IPS-NIHi7 (cell line): ENCODE results near the gene NCKAP5.

Experiments
- DNase-seq: peaks from one replicate; pipeline ENCODE4 v3.0.0; 2012; ENCODE audit warnings: mixed read lengths; ENCODE audit errors: extremely low spot score

The NCKAP5 gene

DNA sequence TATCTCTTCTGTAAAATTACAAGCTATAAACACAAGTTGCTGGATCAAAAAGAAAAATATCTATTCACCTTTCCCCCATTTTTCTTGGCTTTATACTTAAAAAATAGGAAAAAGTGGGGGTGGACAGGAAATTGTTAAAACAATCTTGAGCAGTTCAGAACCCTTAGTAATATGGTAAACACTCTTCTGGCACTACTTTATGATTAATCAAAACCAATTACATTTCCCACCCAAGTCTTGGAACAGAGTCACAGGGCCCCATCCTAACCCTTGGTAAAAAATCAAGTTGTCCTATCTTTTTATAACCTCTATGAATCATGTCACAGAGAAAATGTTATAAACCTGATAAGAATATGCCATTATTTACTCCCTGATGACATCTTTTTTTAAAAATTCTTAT, 570.0 kb downstream of the NCKAP5 start:
- no peak for DNase-seq

DNA sequence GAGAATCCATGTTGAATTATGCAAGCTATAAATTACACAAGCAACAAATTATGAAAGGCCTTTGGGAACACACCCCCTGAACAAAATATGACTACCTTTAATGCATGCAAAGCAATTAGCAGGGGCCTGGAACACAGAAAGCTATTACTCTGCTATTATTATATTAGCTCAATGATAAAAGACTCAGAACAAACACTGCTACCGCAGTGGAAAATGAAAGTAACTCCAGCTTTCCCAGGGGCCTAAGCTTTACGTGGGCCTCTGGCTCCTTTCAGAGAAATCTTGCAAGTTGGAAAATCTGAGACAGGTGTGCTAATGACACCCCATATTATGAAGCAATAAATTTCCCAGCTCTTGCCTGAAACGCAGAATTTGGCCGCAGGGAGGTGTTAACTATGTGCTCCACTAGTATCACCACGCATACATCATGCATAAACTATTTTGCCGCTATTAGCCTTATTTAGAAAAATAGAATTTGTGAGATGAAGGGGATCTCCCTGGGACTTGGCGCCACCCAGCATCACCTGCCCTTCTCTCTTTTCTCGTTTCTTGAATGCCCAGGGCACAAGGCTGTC, 576.7 kb downstream of the NCKAP5 start:
- DNase-seq: no peak

DNA sequence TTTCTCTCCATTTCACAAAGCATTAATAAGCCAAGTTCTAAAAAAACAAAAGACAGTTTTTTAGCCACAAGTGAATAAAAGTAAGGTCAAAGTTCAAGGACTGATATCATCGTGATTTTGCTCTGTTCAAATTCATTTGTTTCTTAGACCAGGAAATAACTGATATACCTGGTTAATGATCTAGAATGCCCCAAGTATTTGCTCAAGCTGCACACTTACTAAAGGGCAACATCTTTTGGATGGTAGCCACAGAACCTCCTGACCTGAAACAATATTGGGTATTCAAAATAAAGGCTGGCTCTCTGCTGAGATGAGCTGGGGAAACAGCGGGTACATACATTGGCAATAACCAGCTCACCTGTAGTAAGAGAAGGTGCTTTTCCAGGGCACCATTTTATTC, 583.5 kb downstream of the NCKAP5 start:
- DNase-seq: no peak

DNA sequence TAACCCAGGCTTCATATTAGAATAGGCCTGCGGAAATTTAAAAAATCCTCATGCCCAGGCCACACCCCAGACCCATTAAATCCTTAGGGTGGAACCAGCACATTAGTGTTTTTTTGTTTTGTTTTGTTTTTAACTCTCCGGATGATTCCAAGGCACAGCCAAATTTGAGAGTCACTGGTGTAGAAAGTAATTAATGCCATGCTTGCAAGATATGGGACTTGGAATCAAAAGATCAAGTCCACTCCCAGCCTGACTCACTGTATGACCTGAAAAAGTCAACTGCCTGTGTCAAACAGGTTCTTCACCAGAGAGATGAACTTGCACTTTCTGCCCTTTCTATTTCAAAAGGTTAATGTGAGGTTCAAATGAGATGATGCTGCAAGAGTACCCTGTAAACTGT, 588.0 kb downstream of the NCKAP5 start:
- DNase-seq: no peak

DNA sequence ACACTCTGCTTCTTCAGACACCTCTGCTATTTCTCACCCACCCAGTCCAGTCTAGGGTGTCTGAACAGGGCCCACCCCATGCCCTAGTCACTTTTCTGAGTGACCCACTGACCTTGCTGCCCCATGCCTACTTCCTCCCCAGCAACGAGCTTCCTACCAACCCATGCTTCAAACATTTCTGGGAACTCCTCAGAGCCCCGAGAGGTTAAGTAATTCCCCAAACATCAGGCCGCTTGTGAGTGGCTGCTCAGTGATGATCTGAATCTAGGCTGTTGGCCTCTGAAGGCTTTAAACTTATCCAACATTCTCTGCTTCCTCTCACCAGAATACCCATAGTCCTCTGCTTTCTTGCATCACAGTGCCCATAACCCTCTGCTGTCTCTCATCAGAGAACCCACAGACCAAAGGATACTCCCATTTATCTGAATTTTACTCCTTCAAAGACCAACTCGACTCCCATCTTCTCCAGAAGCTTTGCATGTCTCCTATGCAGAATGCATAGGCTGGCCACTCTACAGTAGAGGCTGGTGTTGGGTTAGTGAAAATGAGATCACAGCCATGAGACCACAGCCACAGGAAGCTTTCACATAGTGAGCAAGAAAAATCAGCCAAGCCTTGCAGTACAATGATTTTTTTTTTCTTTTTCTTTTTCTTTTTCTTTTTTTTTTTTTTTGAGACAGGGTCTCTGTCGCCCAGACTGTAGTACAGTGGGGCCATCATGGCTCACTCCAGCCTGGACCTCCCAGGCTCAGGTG, 588.7 kb downstream of the NCKAP5 start:
- DNase-seq: no peak

DNA sequence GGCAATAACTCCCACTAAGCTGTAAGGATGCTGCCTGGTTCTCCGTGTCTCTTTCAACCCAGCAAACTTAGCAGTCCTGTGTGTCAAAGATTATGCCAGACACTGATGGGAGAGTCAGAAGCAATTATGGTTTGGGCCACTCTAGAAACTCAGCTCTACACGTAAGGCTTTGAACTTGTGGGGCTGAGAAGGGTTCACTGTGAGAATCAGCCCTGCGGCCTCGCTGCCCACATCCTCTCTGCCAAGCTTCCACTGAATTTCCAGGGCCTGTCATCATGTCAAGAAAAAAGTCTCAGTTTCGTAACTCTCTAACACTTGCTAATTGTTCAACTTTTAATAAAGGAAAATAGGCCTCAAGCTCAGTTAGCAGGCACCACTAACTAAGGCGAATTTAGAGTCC, 589.4 kb downstream of the NCKAP5 start:
- no peak for DNase-seq

DNA sequence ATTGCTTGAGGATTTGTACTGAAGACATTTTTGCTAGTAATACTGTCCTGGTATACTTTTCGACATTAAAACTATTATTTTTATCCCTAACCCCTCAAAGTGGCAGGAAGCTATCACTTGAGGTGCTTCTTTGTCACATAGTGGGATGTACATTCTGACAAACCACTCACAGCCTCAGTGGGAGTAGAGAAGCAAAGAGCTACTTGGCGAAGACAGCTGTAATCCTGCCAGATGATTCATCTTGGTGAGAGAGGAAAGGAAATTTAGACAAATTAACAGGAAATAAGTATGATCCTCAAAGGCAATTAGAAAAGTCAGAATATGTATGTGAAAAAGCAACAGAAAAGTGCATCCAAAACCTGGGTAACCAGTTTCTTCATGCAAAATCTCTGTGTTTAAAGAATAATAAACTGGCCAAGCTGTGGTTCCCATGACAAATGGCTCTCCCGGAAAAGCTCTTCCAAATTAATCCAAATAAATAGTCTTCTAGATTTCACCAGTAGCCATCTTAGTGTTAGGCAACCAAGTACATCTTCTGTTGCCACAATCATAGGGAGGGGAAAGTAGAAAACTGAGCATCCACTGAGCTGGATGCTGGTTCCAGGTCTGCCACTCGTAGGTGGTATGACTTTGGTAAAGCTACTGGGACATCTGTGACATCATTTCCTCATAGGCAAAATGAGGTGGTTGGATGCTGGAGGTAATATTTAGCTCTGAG, 590.3 kb downstream of the NCKAP5 start:
- DNase-seq: no peak

DNA sequence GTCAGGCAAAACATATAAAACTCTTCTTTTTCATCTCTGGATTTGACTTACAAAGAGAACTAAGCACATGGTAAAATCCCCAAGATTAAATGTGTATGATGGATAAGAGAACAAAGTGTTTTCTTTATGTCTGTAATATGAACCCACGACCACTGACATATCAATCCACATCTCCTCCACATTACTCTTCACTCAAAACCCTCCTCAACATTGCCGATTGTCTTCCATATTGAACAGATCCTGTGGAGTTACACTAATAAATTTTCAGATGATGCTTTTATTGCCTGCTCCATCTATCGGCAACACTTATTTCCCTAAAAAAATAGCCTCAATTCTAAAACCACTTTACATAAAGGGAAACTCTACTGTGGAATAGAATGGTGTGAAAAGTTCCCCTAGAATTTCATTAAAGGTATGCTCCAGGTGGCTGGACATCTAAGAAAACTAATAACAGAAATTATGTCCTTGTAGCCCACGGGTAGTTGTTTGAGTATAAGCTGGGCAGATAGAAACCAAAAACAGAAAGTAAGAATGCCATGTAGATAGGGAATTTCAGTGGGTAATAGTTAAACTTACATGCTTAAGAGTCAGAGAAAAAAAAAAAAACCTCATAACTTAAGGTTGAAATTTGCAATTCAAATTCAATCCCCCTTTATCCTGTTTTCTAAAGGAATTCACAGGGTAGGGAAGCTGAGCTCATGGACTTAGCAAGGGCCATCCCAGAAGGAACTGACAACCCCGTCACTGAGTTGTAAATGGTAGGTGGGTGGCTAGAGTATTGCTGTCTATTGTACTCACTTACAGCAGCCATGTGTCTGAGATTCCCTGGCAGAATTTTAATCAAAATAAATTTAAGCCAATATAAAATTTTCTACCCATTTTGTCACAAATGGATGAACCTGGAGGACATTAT, 592.8 kb downstream of the NCKAP5 start:
- peak; percentile 26 for DNase-seq

DNA sequence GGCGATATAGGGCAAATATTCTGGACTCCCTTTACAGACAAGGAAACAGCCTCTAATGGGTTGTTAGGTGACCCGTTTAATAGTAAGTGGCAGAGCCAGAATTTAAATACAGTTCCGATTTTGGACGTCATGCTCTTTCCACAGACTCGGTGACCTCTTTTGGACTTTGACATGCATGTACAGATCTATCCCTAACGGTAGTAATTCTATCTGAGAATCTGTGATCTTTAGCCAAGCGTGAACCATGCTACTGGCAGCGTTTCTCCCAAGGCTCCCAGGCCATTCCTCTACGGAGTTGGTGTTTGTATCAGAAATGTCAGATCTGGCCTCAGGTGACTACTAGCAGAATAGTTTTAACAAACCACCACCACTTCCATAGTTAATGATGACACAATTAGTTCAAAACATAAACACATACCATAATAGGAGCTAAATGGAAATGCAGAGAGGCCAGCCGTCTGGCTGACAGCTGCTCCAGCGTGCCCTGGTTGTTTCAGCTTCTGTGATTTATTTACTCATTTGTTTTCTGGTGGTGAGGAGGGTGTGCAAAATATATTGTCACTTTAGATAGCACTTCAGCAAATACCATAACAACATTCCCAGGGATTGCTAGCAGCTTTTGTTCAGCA, 593.7 kb downstream of the NCKAP5 start:
- DNase-seq: no peak

DNA sequence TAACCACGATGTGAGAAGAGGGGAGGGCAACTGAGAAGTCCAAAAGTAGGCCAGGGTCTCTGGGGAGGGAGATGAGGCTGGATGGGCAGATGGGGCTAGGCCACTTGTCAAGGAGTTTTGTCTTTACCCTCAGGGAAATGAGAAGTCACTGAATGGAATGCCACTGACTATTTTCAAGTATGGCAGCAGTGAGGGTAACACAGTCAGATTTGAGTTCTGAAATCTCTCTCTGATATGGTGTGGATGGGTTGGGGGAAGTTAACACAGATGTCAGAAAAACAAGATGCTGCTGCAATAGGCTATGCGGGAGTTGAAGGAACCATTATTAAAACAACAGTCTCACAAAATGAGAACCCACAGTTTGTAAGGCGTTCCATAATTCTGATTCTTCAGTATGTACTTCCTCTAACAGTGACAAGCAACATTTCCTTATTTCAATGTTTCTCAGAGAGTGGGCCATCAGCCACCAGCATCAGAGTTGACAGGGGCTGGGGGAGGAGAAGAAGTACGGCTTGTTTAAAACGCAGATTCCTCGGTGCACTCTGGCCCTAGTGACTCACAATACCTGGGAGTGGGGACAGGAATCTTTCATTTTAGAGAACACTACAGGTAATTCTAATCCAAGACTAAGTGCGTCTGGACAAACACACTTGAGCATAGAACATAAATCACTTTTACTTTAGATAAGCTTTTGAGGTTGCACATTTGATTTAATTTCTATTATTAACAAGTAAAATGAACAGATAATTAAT, 596.8 kb downstream of the NCKAP5 start:
- no peak for DNase-seq

DNA sequence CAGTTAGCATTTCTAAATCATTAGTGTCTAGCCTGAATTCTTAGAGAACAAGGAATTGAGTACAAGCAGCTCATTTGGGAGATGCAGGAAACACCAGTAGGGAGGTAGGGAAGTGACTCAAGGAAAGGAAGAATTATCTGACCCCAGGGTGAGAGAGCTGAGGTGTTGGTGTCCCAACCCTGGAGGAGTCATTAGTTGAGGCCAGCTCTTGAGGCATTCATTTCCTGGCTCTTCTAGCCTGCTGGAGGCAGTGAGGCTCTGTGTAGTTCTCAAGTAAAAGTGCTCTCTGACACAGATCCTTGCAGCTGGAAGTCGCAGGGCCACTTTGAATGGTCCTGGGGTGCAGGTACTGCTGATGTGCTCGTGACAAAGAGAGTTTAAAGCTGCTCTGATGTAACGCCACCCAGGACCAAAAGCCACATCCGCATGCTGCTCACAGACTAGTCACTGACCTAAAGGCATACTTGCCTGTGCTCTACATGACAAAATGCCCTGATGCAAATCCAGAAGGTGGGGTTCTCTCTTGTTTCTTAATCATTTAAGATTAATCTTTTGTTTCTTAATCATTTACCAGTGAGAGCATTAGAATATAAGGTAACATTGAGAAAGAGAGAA, 598.8 kb downstream of the NCKAP5 start:
- no peak for DNase-seq

DNA sequence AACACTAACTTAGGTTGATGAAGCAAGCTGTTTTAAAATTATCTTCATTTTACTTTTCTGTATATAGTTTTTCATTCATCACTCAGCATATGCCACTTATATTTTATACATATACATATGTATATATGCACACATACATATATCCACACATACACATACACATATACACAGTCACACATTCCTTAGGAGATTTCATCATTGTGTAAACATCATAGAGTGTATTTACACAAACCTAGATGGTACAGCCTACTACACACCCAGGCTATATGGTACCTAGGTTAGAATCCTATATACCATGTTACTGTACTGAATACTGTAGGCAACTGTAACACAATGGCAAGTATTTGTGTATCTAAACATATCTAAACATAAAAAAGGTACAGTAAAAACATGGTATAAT, 602.8 kb downstream of the NCKAP5 start:
- DNase-seq: no peak

DNA sequence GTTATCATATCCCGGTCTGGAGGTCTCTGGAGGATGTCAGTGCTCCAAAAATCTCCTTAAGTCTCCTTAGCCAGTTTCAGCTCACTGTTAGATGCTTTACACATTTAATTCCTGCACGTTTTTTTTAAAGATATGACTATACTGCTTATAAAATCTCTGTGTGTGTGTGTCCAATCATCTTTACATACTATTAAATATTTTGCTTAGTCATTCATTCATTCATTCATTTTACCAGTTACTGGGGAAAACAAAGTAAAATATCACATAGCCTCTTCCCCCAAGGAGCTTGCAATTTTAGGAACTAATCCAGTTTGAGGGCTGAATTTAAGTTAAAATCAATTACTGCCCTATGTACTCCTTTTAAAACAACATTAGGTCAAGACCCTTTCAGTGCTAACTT, 605.1 kb downstream of the NCKAP5 start:
- DNase-seq: no peak

DNA sequence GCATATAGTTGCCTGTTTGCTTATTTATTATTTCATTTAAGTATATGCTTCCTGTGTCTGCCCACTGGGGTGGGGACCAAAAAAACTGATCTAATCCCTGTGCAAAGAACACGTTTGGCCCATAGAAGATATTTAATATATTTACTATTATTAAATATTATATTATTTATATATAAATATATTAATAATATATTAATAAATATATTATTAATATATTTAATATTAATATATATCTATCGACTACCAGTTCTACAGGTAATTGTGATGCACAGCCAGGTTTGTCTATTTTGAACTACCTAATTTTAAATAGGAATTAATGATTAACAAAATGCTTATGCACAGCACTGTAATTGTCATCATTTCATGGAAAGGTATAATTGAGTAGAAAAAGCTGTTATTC, 609.4 kb downstream of the NCKAP5 start:
- DNase-seq: no peak

DNA sequence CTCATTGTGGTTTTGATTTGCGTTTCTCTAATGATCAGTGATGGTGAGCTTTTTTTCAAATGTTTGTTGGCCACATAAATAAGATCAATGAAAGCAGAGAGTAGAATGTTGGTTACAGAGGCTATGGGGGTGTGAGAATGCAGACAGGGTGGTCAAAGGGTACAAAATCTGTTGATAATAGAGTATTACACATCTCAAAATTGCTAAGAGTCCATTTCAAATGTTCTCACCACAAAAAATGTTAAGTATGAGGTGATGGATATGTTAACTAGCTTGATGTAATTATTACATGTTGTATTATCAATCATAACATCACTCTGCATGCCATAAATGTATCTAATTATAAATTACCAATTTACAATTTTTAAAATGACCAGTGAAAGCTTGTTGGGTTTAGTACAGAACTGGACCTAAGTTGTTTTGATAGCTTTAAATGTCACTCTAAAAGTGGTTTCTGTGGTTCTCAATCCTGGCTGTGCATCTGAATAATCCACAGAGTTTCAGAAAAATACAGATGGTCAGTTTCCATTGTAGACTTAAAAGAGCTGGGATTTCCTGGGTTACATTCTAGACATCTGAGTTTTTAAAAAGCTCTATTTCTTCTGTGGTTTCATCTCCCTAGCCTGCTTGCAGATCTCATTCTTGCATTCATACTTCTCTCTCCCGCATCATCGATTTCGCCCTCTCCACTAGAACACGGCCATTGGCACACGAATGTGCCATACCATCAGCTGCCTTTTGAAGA, 612.2 kb downstream of the NCKAP5 start:
- no peak for DNase-seq

DNA sequence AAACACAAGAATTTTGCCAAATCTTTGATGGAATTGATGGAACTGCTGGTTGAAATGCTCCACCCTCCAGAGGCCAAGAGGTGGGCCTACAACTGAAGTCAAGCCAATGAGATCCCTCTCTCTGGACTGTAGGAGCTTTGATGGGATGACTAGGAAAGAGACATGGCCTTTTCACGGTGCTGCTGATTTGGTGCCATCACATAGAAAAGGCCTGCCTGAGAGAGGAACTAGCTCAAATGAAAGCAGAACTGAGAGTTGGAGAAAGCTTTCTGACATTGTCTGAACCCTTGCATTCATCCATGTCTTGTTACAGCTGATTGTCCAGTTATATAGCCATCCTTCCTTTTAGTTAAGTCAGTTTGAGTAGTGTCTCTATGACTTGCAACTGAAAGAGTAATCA, 614.5 kb downstream of the NCKAP5 start:
- no peak for DNase-seq

DNA sequence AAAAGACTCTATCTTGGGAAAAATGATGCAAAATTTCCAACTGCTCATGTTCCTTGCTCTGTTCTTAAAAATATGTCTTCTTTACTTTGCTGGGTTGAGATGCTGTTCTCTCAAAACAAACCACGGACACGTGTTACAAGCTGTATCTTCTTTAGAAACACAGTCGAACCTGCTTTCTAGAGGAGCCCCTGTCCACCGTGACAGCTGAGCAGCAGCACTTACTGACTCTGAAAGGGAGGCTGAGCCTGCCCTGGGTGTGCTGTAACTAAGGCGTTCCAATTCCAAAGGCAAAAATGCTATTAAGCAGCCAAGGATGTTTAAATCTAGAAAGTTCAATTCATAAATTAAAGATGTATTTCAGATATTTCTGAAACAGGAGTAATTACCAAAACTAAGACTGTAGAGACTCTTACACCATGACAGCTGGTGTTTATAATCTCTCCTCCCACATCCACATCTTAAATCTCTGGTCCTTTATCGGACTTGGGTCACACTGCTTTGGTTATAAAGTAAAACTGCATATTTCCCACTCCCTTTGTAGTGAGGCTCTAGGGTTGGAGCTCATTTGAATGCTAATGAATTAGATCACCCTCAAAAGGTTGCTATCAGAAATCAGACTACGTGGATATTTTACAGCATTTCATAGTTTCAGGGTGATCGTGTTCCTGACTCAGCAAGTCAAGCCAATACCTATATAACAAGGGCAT, 617.1 kb downstream of the NCKAP5 start:
- no peak for DNase-seq

DNA sequence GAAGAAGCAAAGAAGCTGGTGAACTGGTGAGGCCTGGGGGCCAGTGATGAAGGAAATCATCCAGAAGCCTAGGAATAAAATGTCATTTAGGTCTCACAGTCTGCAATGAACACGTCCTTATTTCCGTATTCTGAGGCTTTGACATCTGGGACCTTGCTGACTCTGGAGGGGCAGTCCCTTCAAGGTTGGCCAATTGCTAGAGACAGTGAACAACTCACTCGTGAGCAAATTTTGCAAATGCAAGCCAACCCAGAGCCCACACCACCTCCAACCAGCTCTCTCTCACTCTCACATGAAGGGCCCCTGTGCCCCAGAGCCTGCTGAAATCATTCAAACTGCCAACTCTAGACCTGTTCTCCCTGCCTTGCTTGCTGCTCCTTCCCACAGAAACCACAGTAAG, 619.2 kb downstream of the NCKAP5 start:
- DNase-seq: no peak

DNA sequence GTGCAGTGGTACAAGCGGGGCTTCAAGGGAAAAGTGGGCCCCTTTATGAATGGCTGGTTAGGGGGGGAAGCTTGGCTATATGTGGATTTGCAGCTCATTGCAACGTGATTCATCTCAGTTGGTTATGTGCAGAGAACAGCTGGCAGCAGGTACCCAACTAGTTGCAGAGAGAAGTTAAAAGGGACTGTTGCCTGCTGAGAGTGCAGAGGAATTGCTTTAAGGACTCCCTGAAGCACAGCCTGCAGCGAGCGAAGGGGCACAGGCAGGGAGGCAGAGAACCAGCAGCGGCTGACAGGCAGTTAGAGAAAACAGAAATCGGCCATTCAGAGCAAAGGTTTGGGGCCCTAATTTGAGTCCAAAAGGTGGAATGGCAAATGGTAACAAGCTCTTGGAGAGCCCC, 620.1 kb downstream of the NCKAP5 start:
- DNase-seq: no peak
